ENCODE data around the gene FER. TPM values are rescaled to one million over a fixed set of nuclear protein-coding genes. Genes with fewer than 3 reads are reported as not detected.

The FER gene
- total RNA-seq, 1 experiment from 2014 or later: 22.1 TPM

DNA sequence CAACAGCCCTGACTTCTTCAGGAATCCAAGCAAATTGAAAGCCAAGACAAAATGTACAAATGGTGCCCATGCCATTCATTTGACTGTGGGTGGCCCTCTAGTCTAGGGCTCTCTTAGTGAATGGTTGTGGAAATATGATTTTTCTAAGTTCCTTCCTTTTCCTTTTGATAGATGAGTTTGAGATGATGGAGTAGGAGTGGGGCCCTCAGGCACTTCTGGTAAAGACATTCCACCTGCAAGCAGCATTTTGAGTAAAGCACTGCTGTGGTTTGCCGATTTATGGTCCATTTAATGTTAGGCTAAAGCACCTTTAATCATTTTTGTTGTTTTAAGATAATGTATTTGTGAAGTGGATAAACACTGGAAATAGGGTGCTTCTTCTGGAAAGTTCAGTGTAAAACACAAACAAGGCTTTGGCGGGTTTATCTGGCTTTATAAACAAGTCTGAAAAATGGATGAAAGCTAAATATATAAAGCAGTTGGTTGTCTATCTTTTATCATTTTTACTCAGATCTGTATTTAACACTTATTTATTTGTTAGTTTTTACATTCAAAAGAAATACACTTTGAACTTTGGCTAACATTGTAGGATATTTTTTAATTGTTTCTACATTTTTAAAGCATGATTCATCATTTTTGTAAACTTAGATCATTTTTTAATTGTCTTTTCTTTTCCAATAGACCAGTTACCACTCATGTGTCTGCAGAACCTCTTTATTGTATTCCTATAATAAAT, 448.6 kb downstream of the FER start:
- in situ Hi-C loops (cut with HindIII; ENCODE audit: low pct_unique_long_range_greater_than_20kb, low sequenced_read_pairs): no loop called here
- no peaks in the 10 kb centered on the region; the same call in 1 of the 2 replicates for H3K27me3 ChIP-seq (ENCODE audit: control insufficient read depth, insufficient read depth, low read length)
- H3K9me3 ChIP-seq (ENCODE audit: control insufficient read depth, insufficient read depth, low read depth, low read length): no peaks in the 10 kb centered on the region
- POLR2A ChIA-PET: interaction anchor here (0.6 kb wide), 1 partner anchor 26 kb away, joined by 7 read pairs; no protein-coding TSS in a partner anchor
- H3K4me1 ChIP-seq (ENCODE audit: control insufficient read depth, insufficient read depth, low read length): no peaks in the 10 kb centered on the region
- intact Hi-C loops (cut with micrococcal nuclease; ENCODE audit: unreplicated experiment): no loop called here
- ATAC-seq (no peak), DNase-seq (ENCODE audit: low read depth, low spot score) (no peak)
- no peak overlapping the region for H3K4me3 ChIP-seq (ENCODE audit: low read depth in 2 of 2, low read length in 2 of 2)
- no peaks in the 10 kb centered on the region for H3K36me3 ChIP-seq (ENCODE audit: control insufficient read depth, insufficient read depth, low read length)
- no peak overlapping the region for H3K27ac ChIP-seq (ENCODE audit: low read length)
- CTCF ChIA-PET: no interaction called here
- TF ChIP-seq, protein P1, sequence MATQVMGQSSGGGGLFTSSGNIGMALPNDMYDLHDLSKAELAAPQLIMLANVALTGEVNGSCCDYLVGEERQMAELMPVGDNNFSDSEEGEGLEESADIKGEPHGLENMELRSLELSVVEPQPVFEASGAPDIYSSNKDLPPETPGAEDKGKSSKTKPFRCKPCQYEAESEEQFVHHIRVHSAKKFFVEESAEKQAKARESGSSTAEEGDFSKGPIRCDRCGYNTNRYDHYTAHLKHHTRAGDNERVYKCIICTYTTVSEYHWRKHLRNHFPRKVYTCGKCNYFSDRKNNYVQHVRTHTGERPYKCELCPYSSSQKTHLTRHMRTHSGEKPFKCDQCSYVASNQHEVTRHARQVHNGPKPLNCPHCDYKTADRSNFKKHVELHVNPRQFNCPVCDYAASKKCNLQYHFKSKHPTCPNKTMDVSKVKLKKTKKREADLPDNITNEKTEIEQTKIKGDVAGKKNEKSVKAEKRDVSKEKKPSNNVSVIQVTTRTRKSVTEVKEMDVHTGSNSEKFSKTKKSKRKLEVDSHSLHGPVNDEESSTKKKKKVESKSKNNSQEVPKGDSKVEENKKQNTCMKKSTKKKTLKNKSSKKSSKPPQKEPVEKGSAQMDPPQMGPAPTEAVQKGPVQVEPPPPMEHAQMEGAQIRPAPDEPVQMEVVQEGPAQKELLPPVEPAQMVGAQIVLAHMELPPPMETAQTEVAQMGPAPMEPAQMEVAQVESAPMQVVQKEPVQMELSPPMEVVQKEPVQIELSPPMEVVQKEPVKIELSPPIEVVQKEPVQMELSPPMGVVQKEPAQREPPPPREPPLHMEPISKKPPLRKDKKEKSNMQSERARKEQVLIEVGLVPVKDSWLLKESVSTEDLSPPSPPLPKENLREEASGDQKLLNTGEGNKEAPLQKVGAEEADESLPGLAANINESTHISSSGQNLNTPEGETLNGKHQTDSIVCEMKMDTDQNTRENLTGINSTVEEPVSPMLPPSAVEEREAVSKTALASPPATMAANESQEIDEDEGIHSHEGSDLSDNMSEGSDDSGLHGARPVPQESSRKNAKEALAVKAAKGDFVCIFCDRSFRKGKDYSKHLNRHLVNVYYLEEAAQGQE (IDR thresholded peaks at IDR 0.05; ENCODE audit: insufficient read depth in 1 of 2, low read depth in 2 of 2, low read length in 1 of 2): no peak
- TF ChIP-seq, protein P2, sequence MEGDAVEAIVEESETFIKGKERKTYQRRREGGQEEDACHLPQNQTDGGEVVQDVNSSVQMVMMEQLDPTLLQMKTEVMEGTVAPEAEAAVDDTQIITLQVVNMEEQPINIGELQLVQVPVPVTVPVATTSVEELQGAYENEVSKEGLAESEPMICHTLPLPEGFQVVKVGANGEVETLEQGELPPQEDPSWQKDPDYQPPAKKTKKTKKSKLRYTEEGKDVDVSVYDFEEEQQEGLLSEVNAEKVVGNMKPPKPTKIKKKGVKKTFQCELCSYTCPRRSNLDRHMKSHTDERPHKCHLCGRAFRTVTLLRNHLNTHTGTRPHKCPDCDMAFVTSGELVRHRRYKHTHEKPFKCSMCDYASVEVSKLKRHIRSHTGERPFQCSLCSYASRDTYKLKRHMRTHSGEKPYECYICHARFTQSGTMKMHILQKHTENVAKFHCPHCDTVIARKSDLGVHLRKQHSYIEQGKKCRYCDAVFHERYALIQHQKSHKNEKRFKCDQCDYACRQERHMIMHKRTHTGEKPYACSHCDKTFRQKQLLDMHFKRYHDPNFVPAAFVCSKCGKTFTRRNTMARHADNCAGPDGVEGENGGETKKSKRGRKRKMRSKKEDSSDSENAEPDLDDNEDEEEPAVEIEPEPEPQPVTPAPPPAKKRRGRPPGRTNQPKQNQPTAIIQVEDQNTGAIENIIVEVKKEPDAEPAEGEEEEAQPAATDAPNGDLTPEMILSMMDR (IDR thresholded peaks at IDR 0.05): no peak
- no peak for TF ChIP-seq SIN3A (IDR thresholded peaks at IDR 0.05; ENCODE audit: borderline replicate concordance, insufficient read depth, low read depth, low read length)
- no peak for TF ChIP-seq TCF7L2 (IDR thresholded peaks at IDR 0.05; ENCODE audit: low read depth, low read length)
- TF ChIP-seq POLR2AphosphoS5 (IDR thresholded peaks at IDR 0.05; ENCODE audit: low read depth, low read length): no peak
- BruUV-seq (replicated peaks): no TSS peak

DNA sequence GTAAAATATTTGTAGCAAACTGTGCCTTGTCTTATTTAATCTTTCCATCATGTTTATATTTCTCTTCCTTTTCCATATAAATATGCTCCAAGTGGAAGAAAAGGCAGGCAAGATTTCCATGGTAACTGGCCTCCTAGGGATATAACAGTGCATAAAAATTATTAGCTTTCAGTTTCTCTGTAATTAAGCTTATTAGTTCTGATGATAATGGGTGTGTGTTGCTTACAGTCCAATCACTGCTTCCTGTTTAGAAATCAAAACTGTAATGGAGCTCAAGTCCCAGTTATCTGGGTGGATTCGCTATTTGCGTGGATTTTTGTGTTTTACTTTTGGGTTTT, 449.1 kb downstream of the FER start:
- no TSS peak for BruUV-seq (replicated peaks)
- Histone ChIP-seq H3K9me3 (ENCODE audit: control insufficient read depth, insufficient read depth, low read depth, low read length) (no peaks in the 10 kb centered on the region), H3K4me1 (ENCODE audit: control insufficient read depth, insufficient read depth, low read length) (no peaks in the 10 kb centered on the region), H3K27me3 (ENCODE audit: control insufficient read depth, insufficient read depth, low read length) (no peaks in the 10 kb centered on the region; the same call in 1 of the 2 replicates), H3K4me3 (ENCODE audit: low read depth in 2 of 2, low read length in 2 of 2) (no peak overlapping the region), H3K27ac (ENCODE audit: low read length) (no peak overlapping the region), H3K36me3 (ENCODE audit: control insufficient read depth, insufficient read depth, low read length) (no peaks in the 10 kb centered on the region)
- CTCF ChIA-PET: interaction anchor here (0.6 kb wide), 1 partner anchor 162 kb away, joined by 8 read pairs; no protein-coding TSS in a partner anchor
- POLR2A ChIA-PET: interaction anchor here (0.6 kb wide), 1 partner anchor 27 kb away, joined by 7 read pairs; no protein-coding TSS in a partner anchor
- in situ Hi-C loops (cut with HindIII; ENCODE audit: low pct_unique_long_range_greater_than_20kb, low sequenced_read_pairs) (no loop called here), intact Hi-C loops (cut with micrococcal nuclease; ENCODE audit: unreplicated experiment) (no loop called here)
- no peak for ATAC-seq
- TF ChIP-seq, protein P2 (IDR thresholded peaks at IDR 0.05): no peak
- TF ChIP-seq SIN3A (IDR thresholded peaks at IDR 0.05; ENCODE audit: borderline replicate concordance, insufficient read depth, low read depth, low read length) (no peak), TCF7L2 (IDR thresholded peaks at IDR 0.05; ENCODE audit: low read depth, low read length) (no peak), POLR2AphosphoS5 (IDR thresholded peaks at IDR 0.05; ENCODE audit: low read depth, low read length) (no peak)
- TF ChIP-seq, protein P1 (IDR thresholded peaks at IDR 0.05; ENCODE audit: insufficient read depth in 1 of 2, low read depth in 2 of 2, low read length in 1 of 2): no peak
- no peak for DNase-seq (ENCODE audit: low read depth, low spot score)

Data from Panc1 (cell line).